GM21390 (cell line): Measurements from ENCODE around the gene CLN6.
"Not testable (repeated sequence)": the region's sequence is repeated elsewhere in the genome, so short reads cannot be mapped to it uniquely, and the experiment has no call there.

Experiments
- ATAC-seq: cut with Tn5 transposase; IDR thresholded peaks from one replicate; pipeline ENCODE4 v1.9.1; 2021; ENCODE audit not compliant: unreplicated experiment

The CLN6 gene

DNA sequence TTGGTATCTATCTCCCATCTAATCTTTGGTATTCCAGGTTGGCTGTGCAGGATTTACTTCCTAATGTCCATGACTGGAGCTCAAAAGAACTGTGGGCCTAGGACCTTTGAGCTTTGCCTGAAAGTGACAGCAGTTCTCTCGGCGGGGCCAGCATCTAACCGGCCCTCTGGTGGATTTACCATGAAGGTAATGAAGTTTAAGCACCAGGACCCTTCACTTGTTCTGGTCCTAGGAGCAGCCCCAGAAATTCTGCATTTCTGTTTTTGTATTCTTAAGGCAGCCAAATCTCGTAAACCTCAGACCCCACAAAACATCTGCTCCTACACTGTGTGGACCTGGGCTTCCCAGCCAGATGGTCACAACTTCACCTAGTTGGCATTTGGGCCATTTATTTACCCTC is 37.4 kb downstream of the CLN6 start:
- ATAC-seq: no peak

DNA sequence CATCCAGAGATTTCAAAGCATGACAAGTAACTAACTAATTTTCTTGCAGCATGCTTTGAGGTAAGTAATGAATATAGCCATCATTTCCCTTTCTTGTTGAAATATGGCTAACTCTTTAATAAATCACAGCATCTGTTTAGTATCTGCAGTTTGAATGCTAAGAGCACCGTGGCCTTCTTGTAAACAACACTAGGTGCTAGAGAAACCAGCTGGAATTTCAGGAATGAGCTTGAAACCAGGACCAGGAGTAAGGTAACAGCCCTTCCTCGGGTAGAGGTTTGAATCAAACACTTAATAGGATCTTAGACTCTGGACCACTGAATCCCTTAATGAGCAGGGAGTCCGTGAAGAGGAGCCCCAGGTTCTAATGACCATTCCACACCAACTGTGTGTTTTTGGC is 38.0 kb downstream of the CLN6 start:
- ATAC-seq: no peak

DNA sequence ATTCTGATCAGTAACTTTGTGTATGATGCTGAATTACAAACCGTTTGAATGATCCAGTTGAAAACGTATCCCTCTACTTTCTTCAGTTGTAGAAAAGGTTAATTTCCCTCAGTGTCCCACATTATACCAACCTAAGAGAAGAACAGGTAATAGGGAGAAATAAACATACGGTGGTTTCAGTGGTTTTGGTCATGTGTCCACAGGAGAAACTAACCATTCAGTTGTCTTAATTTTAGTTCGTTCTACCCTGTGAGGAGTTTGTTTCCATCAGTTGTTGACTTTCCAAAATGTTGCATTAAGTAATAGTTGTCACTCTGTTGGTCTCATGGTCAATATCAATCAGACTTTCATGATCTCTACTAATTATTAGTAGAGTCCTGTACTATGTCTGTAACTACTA is 39.5 kb downstream of the CLN6 start:
- ATAC-seq: no peak

DNA sequence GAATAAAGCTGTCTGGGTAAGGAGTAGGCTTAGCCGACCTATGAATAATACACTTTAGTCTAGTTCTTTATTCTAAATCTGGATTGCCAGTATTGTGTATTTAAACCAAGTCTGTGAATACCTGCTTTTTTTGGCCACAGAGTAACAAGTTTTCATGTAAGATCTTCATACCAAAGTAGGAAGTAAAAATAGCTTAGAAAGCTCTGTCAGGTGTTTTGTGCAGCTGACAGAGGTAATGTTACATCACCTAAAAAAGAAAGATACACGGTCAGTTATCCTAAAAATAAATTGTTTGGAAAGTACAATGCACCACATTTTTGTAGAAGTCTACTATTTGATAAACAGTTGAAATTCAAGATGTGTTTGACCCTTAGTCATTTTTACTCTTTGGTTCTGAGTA is 40.9 kb downstream of the CLN6 start:
- ATAC-seq: no peak

DNA sequence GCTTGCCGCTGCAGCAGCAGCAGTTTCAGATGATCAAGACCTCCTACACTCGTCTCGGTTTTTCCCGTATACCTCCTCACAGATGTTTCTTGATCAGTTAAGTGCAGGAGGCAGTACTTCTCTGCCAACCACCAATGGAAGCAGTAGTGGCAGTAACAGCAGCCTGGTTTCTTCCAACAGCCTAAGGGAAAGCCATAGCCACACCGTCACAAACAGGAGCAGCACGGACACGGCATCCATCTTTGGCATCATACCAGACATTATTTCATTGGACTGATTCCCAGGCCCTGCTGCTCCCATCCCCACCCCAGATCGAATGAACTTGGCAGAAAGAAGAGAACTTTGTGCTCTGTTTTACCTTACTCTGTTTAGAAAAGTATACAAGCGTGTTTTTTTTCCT is 42.0 kb downstream of the CLN6 start:
- no peak for ATAC-seq

DNA sequence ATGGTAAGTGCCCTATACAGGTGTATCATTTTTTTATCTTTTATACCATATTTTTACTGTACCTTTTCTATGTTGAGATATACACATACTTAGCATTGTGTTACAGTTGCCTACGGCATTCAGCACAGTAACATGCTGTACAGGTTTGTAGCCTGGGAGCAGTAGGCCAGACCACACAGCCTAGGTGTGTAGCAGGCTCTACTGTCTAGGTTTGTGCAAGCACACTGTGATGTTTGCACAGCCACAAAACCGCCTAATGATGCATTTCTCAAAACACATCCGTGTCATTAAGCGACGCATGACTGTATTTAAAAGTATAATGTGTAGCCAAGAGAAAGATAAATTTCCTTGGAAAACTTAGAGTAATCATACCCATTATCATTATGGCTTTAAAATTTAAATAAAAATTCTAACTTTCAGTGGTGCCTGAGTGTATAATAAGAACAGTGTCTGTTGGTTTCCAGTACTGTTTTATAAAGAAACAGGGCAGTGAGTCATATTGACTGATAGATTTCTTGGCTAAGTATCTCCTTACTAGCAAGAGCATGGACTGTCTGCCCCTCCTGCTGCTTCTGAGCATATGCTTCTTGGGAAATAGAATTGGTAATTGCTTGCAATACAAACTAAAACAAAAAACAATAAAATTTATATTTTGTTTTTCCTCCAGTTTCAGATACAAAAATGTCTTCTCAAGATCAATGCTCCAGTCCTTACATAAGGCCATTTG is 42.7 kb downstream of the CLN6 start:
- no peak for ATAC-seq

DNA sequence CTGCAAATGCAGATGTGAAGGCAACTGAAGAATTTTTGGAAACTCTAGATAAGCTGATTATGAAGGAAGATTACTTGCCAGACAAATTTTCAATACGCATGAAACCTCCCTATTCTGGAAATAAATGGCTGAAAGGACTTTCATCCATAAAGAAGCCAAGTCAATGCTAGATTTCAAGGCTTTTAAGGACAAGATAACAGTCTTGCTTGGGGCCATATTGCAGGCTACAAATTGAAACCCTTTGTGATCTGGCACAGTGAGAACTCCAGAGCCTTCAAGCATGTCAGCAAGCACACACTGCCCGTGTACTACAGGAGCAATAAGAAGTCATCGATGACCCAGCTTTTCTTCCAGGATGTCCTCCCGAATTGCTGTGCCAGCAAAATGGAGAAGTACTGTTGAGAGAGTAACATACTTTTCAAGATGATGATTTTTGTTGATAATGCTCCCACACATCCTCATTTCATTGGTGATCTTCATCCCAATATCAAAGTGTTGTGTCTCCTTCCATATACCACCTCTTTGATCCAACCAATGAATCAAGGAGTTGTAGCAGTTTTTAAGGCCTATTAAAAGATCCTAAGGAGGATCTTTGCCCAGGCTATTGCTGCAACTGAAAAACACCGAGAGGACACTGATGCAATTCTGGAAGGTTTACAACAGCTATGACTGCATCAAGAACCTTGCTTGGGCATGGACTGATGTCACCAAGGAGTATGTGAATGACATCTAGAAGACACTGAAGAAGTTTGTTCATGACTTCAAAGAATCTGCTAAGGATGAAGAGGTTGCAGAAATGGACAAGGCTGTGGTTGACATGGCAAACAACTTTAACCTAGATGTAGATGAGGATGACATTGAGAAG is 44.7 kb downstream of the CLN6 start:
- ATAC-seq: no peak

DNA sequence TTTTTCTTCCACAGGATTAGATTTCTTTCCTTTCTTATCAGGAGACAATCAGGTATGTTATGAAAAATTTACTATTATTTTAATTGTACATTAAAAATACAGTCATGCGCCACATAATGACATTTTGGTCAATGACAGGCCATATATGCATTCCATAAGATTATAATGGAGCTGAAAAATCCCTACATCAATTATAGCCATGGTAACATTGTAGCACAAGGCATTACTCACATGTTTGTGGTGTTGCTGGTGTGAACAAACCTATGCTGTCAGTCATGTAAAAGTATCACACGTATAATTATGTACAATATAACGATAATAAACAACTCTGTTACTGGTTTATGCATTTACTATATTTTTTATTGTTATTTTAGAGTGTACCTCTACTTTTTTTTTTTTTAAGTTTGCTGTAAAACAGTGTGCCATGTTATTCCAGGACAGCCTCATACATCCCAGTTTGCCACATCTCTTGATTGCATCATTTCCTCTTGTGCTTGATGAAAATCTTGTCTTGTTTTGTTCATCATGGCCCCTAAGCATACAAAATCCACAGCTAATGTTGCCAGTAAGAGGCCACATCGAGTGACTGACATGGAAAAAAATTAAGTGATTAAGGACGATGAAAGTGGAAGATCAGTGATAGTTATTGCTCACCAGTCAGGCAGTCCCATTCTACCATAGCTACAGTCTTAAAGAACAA is 45.8 kb downstream of the CLN6 start:
- no peak for ATAC-seq

DNA sequence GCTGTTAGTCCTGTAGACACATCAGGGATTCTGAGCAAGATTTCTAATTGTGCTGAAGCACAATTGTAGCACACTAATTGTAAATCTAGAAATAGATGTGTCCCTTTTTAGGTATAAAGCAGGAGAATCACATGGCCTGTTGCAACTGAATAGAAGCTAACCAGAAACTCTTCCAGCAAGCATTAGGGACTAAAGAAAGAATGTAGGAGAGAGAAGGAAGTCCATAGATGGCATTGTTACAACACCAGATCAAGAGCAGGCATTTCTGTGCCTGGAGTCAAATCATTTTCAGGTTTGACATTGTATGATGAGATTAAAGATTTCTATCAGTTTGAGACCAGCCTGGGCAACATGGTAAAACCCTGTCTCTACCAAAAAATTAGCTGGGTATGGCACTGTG is 51.8 kb downstream of the CLN6 start:
- ATAC-seq: no peak

DNA sequence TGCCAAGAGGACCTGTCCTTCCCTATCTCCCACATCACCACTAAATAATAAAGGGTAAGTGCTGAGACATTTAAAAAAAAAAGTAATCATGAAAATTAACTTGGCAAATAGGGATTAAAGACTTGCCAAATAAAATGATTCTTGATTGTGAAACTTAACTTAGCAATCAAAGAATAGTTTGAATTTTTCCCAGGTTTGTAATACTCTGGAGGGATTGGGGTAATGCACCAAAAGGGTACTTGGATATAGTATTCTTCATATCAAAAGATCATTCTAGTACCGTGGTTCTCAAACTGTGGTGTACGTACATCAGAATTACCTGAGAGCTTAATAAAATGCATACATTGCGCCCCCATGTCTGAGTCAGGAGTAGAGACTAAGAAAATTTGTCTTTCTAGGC is 52.9 kb downstream of the CLN6 start:
- ATAC-seq: no peak

DNA sequence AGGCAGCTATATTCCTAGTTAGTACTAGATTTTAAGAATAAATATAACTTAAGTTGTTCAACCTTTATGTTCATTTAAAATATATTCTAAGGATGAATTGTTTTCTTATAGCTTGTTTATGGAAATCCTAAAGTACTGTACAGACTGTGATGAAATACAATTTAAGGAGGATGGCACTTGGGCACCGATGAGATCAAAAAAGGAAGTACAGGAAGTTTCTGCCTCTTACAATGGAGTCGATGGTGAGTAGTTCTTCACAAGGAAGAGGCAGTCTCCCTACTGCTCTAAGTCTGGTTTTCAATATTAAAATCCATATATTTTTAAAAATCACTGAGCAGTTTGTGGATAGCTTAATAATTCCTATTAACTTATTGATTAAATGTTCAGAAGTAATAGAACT is 54.0 kb downstream of the CLN6 start:
- ATAC-seq: no peak

DNA sequence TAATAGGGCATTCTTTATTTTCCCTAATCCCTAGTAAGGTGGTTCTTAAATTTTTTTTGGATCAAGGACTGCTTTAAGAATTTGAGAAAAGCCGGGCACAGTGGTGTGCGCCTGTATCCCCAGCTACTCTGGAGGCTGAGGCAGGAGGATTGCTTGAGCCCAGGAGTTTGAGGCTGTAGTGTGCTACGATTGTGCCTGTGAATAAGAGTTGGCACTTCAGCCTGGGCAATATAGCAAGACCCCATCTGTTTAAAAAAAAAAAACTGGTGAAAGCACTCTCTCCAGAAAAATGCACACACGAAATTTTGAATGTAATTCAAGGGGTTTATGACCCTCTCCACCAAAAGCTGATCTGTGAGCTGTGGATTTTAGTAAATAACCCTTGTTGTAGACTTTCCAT is 56.4 kb downstream of the CLN6 start:
- no peak for ATAC-seq

DNA sequence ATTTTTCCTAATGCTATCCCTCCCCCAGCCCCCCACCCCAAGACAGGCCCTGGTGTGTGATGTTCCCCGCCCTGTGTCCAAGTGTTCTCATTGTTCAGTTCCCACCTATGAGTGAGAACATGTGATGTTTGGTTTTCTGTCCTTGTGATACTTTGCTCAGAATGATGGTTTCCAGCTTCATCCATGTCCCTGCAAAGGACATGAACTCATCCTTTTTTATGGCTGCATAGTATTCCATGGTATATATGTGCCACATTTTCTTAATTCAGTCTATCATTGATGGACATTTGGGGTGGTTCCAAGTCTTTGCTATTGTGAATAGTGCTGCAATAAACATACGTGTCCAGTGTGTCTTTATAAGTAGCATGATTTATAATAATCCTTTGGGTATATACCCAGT is 57.5 kb downstream of the CLN6 start:
- not testable (repeated sequence) for ATAC-seq

DNA sequence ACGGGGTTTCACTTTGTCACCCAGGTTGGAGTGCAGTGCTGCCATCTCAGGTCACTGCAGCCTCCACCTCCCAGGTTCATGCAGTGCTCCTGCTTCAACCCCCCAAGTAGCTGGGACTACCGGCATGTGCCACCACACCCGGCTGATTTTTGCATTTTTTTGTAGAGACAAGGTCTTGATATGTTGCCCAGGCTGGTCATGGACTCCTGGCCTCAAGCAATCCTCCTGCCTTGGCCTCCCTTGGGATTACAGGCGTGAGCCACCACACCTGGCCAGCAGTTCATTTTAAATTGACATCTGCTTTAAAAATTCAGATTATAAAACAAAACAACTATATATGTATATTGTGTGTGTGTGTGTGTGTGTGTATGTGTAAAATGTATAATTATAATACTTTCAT is 62.7 kb downstream of the CLN6 start:
- ATAC-seq: no peak

DNA sequence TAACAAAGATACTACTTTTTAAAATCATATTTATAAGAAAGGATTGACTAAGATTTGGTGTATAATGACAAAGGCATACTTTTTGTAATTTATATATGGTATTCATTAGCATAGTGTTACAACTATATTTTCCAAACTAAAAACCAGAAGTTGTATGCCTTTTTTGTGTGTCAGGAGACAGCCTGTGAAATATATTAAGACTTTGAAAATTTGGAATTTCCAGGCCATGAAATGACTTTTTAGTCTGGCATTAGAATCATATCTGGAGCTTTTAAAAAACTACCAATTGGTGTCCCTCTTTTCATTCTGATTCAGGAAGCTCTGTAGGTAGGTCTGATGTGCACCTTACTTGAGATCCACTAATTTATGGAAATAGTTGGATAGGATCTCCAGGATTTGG is 66.3 kb downstream of the CLN6 start:
- ATAC-seq: no peak

DNA sequence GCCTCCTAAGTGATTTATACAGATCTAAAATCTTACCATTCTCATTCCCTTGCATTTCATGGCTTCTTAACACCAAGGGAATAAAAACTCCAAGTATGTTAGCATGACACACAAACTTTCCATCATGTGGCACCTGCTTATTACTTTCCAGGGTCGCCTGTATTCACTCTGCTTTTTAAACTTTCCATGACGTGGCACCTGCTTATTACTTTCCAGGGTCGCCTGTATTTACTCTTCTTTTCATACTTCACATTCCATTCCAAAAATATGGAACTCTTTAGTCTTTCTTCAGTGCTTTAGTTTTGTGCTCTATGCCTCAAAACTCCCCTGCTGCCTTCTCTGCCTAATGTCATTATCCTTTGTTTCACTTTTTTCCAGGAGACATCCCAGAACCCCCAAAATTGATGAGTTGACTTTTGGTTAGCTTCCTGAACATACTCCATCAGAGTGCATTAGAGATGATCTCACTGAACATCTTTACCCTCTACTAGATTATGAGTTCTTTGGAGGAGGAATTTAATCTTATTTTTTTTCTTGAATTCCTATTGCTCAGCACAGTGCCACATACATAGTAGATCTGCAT is 71.4 kb downstream of the CLN6 start:
- ATAC-seq: no peak

DNA sequence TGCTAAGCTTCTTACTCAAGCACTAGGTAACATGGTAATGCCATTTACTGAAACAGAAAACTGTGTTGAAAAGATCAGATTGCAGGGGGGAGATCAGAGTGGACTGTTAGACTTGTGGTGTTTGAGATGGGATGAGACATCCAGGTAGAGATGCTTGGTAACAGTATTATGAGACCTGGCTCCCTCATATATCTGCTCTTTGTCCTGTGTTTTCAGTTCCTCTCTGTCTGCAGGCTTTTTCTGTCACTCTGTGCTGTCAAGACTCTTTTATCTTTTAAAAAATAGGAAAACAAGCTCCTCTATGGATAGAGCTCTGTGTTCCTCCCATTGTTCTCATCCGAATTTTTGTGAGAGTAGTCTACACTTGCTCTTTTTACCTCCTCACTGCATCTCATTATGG is 72.5 kb downstream of the CLN6 start:
- no peak for ATAC-seq
